H9 (cell line): Measurements from ENCODE around the gene ARMH3. TPM values are rescaled to one million over a fixed set of nuclear protein-coding genes. Genes with fewer than 3 reads are reported as not detected.

Experiments used
- DNase-seq: peaks from one replicate; pipeline ENCODE4 v3.0.0-alpha.2; 2017
- H2AFZ ChIP-seq: one replicate; pipeline ENCODE4 v1.6.1; 2013; ENCODE audit warnings: mild to moderate bottlenecking, low read length, control low read depth, moderate library complexity
- H2AK5ac ChIP-seq: 2 replicates; pipeline ENCODE4 v1.6.1; 2013; ENCODE audit warnings: low read length, control low read depth, mixed read lengths; ENCODE audit not compliant: insufficient read length
- H2BK120ac ChIP-seq: one replicate; pipeline ENCODE4 v1.6.1; 2013; ENCODE audit warnings: low read depth, mild to moderate bottlenecking, low read length, control low read depth, inconsistent platforms; ENCODE audit not compliant: poor library complexity, severe bottlenecking
- H2BK12ac ChIP-seq: 2 replicates; pipeline ENCODE4 v1.6.1; 2013; ENCODE audit warnings: low read length, control low read depth, mixed read lengths, low read depth; ENCODE audit not compliant: insufficient read length
- H2BK15ac ChIP-seq: 2 replicates; pipeline ENCODE4 v1.6.1; 2013; ENCODE audit warnings: low read depth, low read length, control low read depth
- H2BK20ac ChIP-seq: one replicate; pipeline ENCODE4 v1.6.1; 2013; ENCODE audit warnings: low read depth, mild to moderate bottlenecking, low read length, control low read depth, inconsistent platforms; ENCODE audit not compliant: poor library complexity, severe bottlenecking
- H2BK5ac ChIP-seq: 2 replicates; pipeline ENCODE4 v1.6.1; 2013; ENCODE audit warnings: low read length, control low read depth, mixed read lengths; ENCODE audit not compliant: insufficient read length
- H3K14ac ChIP-seq: 2 replicates; pipeline ENCODE4 v1.6.1; 2013; ENCODE audit warnings: low read length, control low read depth; ENCODE audit not compliant: insufficient read depth
- H3K18ac ChIP-seq: 2 replicates; pipeline ENCODE4 v1.6.1; 2013; ENCODE audit warnings: low read depth, mild to moderate bottlenecking, mixed read lengths, low read length, control low read depth; ENCODE audit not compliant: insufficient read length
- H3K23ac ChIP-seq: 2 replicates; pipeline ENCODE4 v1.6.1; 2013; ENCODE audit warnings: low read length, control low read depth, mixed read lengths, low read depth; ENCODE audit not compliant: insufficient read length
- H3K23me2 ChIP-seq: 2 replicates; pipeline ENCODE4 v1.6.1; 2013; ENCODE audit warnings: low read depth, mild to moderate bottlenecking, mixed read lengths, low read length, control low read depth; ENCODE audit not compliant: insufficient read length, poor library complexity, severe bottlenecking
- H3K27ac ChIP-seq: 2 replicates; pipeline ENCODE4 v1.5.1; 2013; ENCODE audit warnings: low read length, control low read depth, mixed read lengths, low read depth; ENCODE audit not compliant: insufficient read length
- H3K27me3 ChIP-seq: 2 replicates; pipeline ENCODE4 v1.6.1; 2013; ENCODE audit warnings: low read length, control low read depth, inconsistent platforms; ENCODE audit not compliant: insufficient read depth
- H3K4ac ChIP-seq: 2 replicates; pipeline ENCODE4 v1.6.1; 2013; ENCODE audit warnings: low read depth, mild to moderate bottlenecking, control low read depth, inconsistent platforms, low read length, moderate library complexity
- H3K4me1 ChIP-seq: 2 replicates; pipeline ENCODE4 v1.6.1; 2013; ENCODE audit warnings: low read length, control low read depth, inconsistent platforms; ENCODE audit not compliant: insufficient read depth
- H3K4me2 ChIP-seq: 2 replicates; pipeline ENCODE4 v1.6.1; 2013; ENCODE audit warnings: low read length, control low read depth, mixed read lengths; ENCODE audit not compliant: insufficient read length, insufficient read depth
- H3K56ac ChIP-seq: 2 replicates; pipeline ENCODE4 v1.6.1; 2013; ENCODE audit warnings: low read depth, mild to moderate bottlenecking, mixed read lengths, low read length, control low read depth; ENCODE audit not compliant: insufficient read length
- H3K79me1 ChIP-seq: 2 replicates; pipeline ENCODE4 v1.6.1; 2013; ENCODE audit warnings: low read depth, mild to moderate bottlenecking, moderate library complexity, low read length, control low read depth, inconsistent platforms; ENCODE audit not compliant: insufficient read depth, poor library complexity, severe bottlenecking
- H3K79me2 ChIP-seq: 2 replicates; pipeline ENCODE4 v1.6.1; 2013; ENCODE audit warnings: low read length, control low read depth, inconsistent platforms; ENCODE audit not compliant: insufficient read depth
- H3K9ac ChIP-seq: 2 replicates; pipeline ENCODE4 v1.6.1; 2013; ENCODE audit warnings: low read length, control low read depth, mixed read lengths; ENCODE audit not compliant: insufficient read length; ENCODE audit errors: extremely low read depth
- H3K9me3 ChIP-seq: one replicate; pipeline ENCODE4 v1.6.1; 2013; ENCODE audit warnings: low read depth, low read length, inconsistent platforms; ENCODE audit not compliant: control insufficient read depth
- H3T11ph ChIP-seq: one replicate; pipeline ENCODE4 v1.6.1; 2013; ENCODE audit warnings: mild to moderate bottlenecking, low read length, control low read depth, inconsistent platforms
- H4K20me1 ChIP-seq: one replicate; pipeline ENCODE4 v1.6.1; 2013; ENCODE audit not compliant: control insufficient read depth, insufficient read length, insufficient read depth
- H4K5ac ChIP-seq: 2 replicates; pipeline ENCODE4 v1.6.1; 2013; ENCODE audit warnings: low read depth, mild to moderate bottlenecking, mixed read lengths, low read length, control low read depth; ENCODE audit not compliant: insufficient read length
- H4K8ac ChIP-seq: replicated peaks from 2 replicates; pipeline ENCODE4 v1.6.1; 2013; ENCODE audit warnings: low read length, control low read depth, mixed read lengths, low read depth; ENCODE audit not compliant: insufficient read length
- H4K91ac ChIP-seq: 2 replicates; pipeline ENCODE4 v1.6.1; 2013; ENCODE audit warnings: low read depth, mild to moderate bottlenecking, moderate library complexity, mixed read lengths, low read length, control low read depth; ENCODE audit not compliant: insufficient read length
- H3K27ac Mint-ChIP-seq, 3 experiments: 2 replicates in 2 of 3; 3 replicates in 1 of 3; pipeline ENCODE4 v1.8.0; 2020 to 2021; ENCODE audit warnings: mixed read lengths in 3 of 3, mild to moderate bottlenecking in 1 of 3, moderate library complexity in 1 of 3
- H3K27me3 Mint-ChIP-seq: 2 replicates; pipeline ENCODE4 v1.8.0; 2021; ENCODE audit warnings: low read depth, mild to moderate bottlenecking, moderate library complexity, mixed read lengths
- H3K36me3 Mint-ChIP-seq, 3 experiments: 2 replicates in 2 of 3; 3 replicates in 1 of 3; pipeline ENCODE4 v1.8.0; 2020 to 2021; ENCODE audit warnings: low read depth in 3 of 3, mixed read lengths in 3 of 3; ENCODE audit not compliant: insufficient read depth in 1 of 3
- H3K4me1 Mint-ChIP-seq, 2 experiments: 2 replicates each; pipeline ENCODE4 v1.8.0; 2020; ENCODE audit warnings: mixed read lengths in 2 of 2
- H3K4me3 Mint-ChIP-seq, 2 experiments: 2 replicates in 1 of 2; 3 replicates in 1 of 2; pipeline ENCODE4 v1.8.0; 2020 to 2021; ENCODE audit warnings: mild to moderate bottlenecking in 2 of 2, mixed read lengths in 2 of 2, moderate library complexity in 1 of 2
- H3K9me3 Mint-ChIP-seq, 2 experiments: 2 replicates in 1 of 2; 3 replicates in 1 of 2; pipeline ENCODE4 v1.8.0; 2020; ENCODE audit warnings: mild to moderate bottlenecking in 2 of 2, mixed read lengths in 2 of 2, moderate library complexity in 1 of 2
- CTCF ChIP-seq: fragments of 200-600 bp; sonication (generic); conservative IDR thresholded peaks from 3 replicates; pipeline ENCODE4 v1.8.0; 2021; ENCODE audit warnings: antibody characterized with exemption, mild to moderate bottlenecking
- WGBS: extraction: QIAGEN DNeasy Blood & Tissue Kit; methylation state at CpG from one replicate; pipeline ENCODE4 v1.1.7; 2013; ENCODE audit warnings: missing lambda C conversion rate, low lambda C conversion rate, mixed read lengths; ENCODE audit not compliant: insufficient read length; ENCODE audit errors: extremely low coverage; 5-methylcytosine and 5-hydroxymethylcytosine counted together
- total RNA-seq: library from RNA; stranded (reverse); gene quantifications from 2 replicates; pipeline ENCODE4 v1.2.1, GENCODE V29; 2021

The ARMH3 gene
- total RNA-seq, 1 experiment from 2014 or later: 20.4 TPM

- Histone ChIP-seq H3K79me2 (no peaks in the 10 kb centered on the region), H4K8ac (no peak overlapping the region), H3K79me1 (no peaks in the 10 kb centered on the region), H3K14ac (no peak overlapping the region), H3K9ac (no peak overlapping the region), H3K23ac (no peak overlapping the region), H3K23me2 (no peaks in the 10 kb centered on the region), H3K56ac (no peak overlapping the region), H3K9me3 (no peaks in the 10 kb centered on the region), H4K5ac (no peak overlapping the region), H2AK5ac (no peak overlapping the region), H2BK5ac (no peak overlapping the region), H4K20me1 (no peaks in the 10 kb centered on the region), H3K4me2 (no peak overlapping the region), H3T11ph (no peak overlapping the region), H3K27me3 (no peaks in the 10 kb centered on the region), H3K4ac (no peak overlapping the region), H4K91ac (no peak overlapping the region), H3K4me1 (no peaks in the 10 kb centered on the region), H2AFZ (no peak overlapping the region), H2BK20ac (no peak overlapping the region), H2BK15ac (no peak overlapping the region), H3K18ac (no peak overlapping the region), H3K27ac (no peak overlapping the region), H2BK120ac (no peak overlapping the region), H2BK12ac (no peak overlapping the region)
- Mint-ChIP-seq H3K27me3 (no peaks in the 10 kb centered on the region), H3K36me3 (peaks cover 0 to 5% (median 3%) of the 10 kb centered on the region in 3 experiments; a peak in 2 of 7 replicates), H3K4me3 (no peak overlapping the region), H3K4me1 (peaks cover 5 to 7% of the 10 kb centered on the region in 2 experiments; a peak in 1 of 4 replicates), H3K9me3 (no peaks in the 10 kb centered on the region), H3K27ac (no peak overlapping the region)
- no peak for DNase-seq
- TF ChIP-seq CTCF: no peak
- WGBS: no CpG with 5 or more reads among the region's 4 CpGs
Observed at GRCh38 chr10:101933976-101934375, 122.0 kb downstream of the ARMH3 start.
